Neuronal stem cell (in vitro differentiated cells): ENCODE measurements around the gene FER.

Experiments
- DNase-seq: peaks from one replicate; pipeline ENCODE4 v3.0.0-alpha.2; 2013; ENCODE audit warnings: low spot score
- H2AFZ ChIP-seq: one replicate; pipeline ENCODE4 v1.6.1; 2013; ENCODE audit warnings: mild to moderate bottlenecking, low read length, inconsistent platforms
- H2AK5ac ChIP-seq: 2 replicates; pipeline ENCODE4 v1.6.1; 2013; ENCODE audit warnings: low read depth, mild to moderate bottlenecking, inconsistent platforms, low read length, moderate library complexity, mixed read lengths
- H2BK120ac ChIP-seq: 2 replicates; pipeline ENCODE4 v1.6.1; 2013; ENCODE audit warnings: low read depth, mild to moderate bottlenecking, inconsistent platforms, low read length, moderate library complexity, mixed read lengths
- H2BK12ac ChIP-seq: one replicate; pipeline ENCODE4 v1.6.1; 2013; ENCODE audit warnings: low read length, inconsistent platforms
- H2BK15ac ChIP-seq: 2 replicates; pipeline ENCODE4 v1.6.1; 2013; ENCODE audit warnings: mild to moderate bottlenecking, low read length, inconsistent platforms, mixed read lengths
- H2BK5ac ChIP-seq: one replicate; pipeline ENCODE4 v1.6.1; 2013; ENCODE audit warnings: inconsistent platforms, mild to moderate bottlenecking, low read length, moderate library complexity
- H3K14ac ChIP-seq: one replicate; pipeline ENCODE4 v1.6.1; 2013; ENCODE audit warnings: low read length, inconsistent platforms
- H3K18ac ChIP-seq: 2 replicates; pipeline ENCODE4 v1.6.1; 2013; ENCODE audit warnings: low read length, inconsistent platforms
- H3K23ac ChIP-seq: 2 replicates; pipeline ENCODE4 v1.6.1; 2013; ENCODE audit warnings: low read depth, mild to moderate bottlenecking, mixed read lengths, low read length, inconsistent platforms; ENCODE audit not compliant: poor library complexity
- H3K27ac ChIP-seq: replicated peaks from 3 replicates; pipeline ENCODE4 v1.5.1; 2013; ENCODE audit warnings: low read length, inconsistent platforms
- H3K27me3 ChIP-seq, 3 experiments: 2 replicates each; pipeline ENCODE4 v1.6.1; 2013; ENCODE audit warnings: low read length in 3 of 3, mild to moderate bottlenecking in 2 of 3, inconsistent platforms in 1 of 3, low read depth in 1 of 3, mixed read lengths in 1 of 3, moderate library complexity in 1 of 3; ENCODE audit not compliant: control insufficient read depth in 3 of 3, insufficient read depth in 3 of 3
- H3K36me3 ChIP-seq, 2 donors: replicated peaks in 1 of 2; 2 replicates each; pipeline ENCODE4 v1.6.1; 2013; ENCODE audit warnings: low read length in 2 of 2; ENCODE audit not compliant: control insufficient read depth in 2 of 2, insufficient read depth in 2 of 2
- H3K4ac ChIP-seq: 2 replicates; pipeline ENCODE4 v1.6.1; 2013; ENCODE audit warnings: inconsistent platforms, mild to moderate bottlenecking, low read length, moderate library complexity
- H3K4me1 ChIP-seq, 2 donors: 1 replicate in 1 of 2; 2 replicates in 1 of 2; pipeline ENCODE4 v1.6.1; 2013; ENCODE audit warnings: low read length in 2 of 2, low read depth in 1 of 2; ENCODE audit not compliant: control insufficient read depth in 2 of 2, insufficient read depth in 1 of 2
- H3K4me2 ChIP-seq: one replicate; pipeline ENCODE4 v1.6.1; 2013; ENCODE audit warnings: mild to moderate bottlenecking, low read length, inconsistent platforms; ENCODE audit not compliant: insufficient read depth, poor library complexity, severe bottlenecking
- H3K4me3 ChIP-seq, 2 donors: 2 replicates each; pipeline ENCODE4 v1.5.1; 2013; ENCODE audit warnings: low read length in 2 of 2, mild to moderate bottlenecking in 2 of 2, inconsistent platforms in 1 of 2, moderate library complexity in 1 of 2
- H3K79me1 ChIP-seq: one replicate; pipeline ENCODE4 v1.6.1; 2013; ENCODE audit warnings: low read depth, mild to moderate bottlenecking, inconsistent platforms, low read length, moderate library complexity
- H3K9ac ChIP-seq: one replicate; pipeline ENCODE4 v1.6.1; 2013; ENCODE audit warnings: mild to moderate bottlenecking, low read depth, low read length, inconsistent platforms; ENCODE audit not compliant: poor library complexity
- H3K9me3 ChIP-seq, 2 donors: replicated peaks in 1 of 2; 2 replicates each; pipeline versions ENCODE3 to v1.6.1; 2013; ENCODE audit warnings: low read length in 2 of 2, mild to moderate bottlenecking in 2 of 2, inconsistent platforms in 1 of 2, low read depth in 1 of 2, mixed read lengths in 1 of 2, moderate library complexity in 1 of 2; ENCODE audit not compliant: control insufficient read depth in 2 of 2, insufficient read depth in 1 of 2
- H4K8ac ChIP-seq: one replicate; pipeline ENCODE4 v1.6.1; 2013; ENCODE audit warnings: low read depth, mild to moderate bottlenecking, inconsistent platforms, low read length, moderate library complexity
- H4K91ac ChIP-seq: one replicate; pipeline ENCODE4 v1.6.1; 2013; ENCODE audit warnings: low read length, low read depth, mild to moderate bottlenecking, inconsistent platforms; ENCODE audit not compliant: poor library complexity
- WGBS, 2 donors: extraction: QIAGEN DNeasy Blood & Tissue Kit; methylation state at CpG; one replicate each; pipeline ENCODE4 v1.1.7; 2013; ENCODE audit warnings: missing lambda C conversion rate in 2 of 2, mixed read lengths in 1 of 2; ENCODE audit not compliant: insufficient read length in 2 of 2, insufficient replicate concordance in 1 of 2; ENCODE audit errors: extremely low coverage in 2 of 2; 5-methylcytosine and 5-hydroxymethylcytosine counted together

FER gene

GRCh38 chr5:108728566-108729241 is 19.0 kb upstream of the FER start:
- Histone ChIP-seq H3K36me3 (no peaks in the 10 kb centered on the region), H3K4me1 (peaks cover 0 to 5% of the 10 kb centered on the region in 2 donors), H3K79me1 (no peaks in the 10 kb centered on the region), H3K9me3 (no peaks in the 10 kb centered on the region), H3K4me3 (peak overlapping the region; percentile 30 to 34), H2BK12ac (no peak overlapping the region), H2BK5ac (no peak overlapping the region), H2AK5ac (no peak overlapping the region), H3K4me2 (peak overlapping the region; percentile 48), H4K8ac (no peak overlapping the region), H2BK15ac (no peak overlapping the region), H3K18ac (no peak overlapping the region), H2BK120ac (no peak overlapping the region), H3K4ac (no peak overlapping the region), H4K91ac (no peak overlapping the region), H3K14ac (no peak overlapping the region), H3K27ac (peak overlapping the region; percentile 42), H3K27me3 (no peaks in the 10 kb centered on the region), H3K9ac (no peak overlapping the region), H2AFZ (peak overlapping the region; percentile 89), H3K23ac (no peak overlapping the region)
- WGBS, 2 donors: no CpG with 5 or more reads among the region's 14 CpGs
- DNase-seq: no peak

- H4K91ac ChIP-seq: no peak overlapping the region
- no peak overlapping the region for H2AFZ ChIP-seq
- no peak overlapping the region for H3K14ac ChIP-seq
- H3K18ac ChIP-seq: no peak overlapping the region
- no peak overlapping the region for H2BK12ac ChIP-seq
- no peak overlapping the region for H3K23ac ChIP-seq
- DNase-seq: no peak
- no peak overlapping the region for H3K27ac ChIP-seq
- H3K36me3 ChIP-seq: no peaks in the 10 kb centered on the region
- H4K8ac ChIP-seq: no peak overlapping the region
- no peak overlapping the region for H2AK5ac ChIP-seq
- H2BK15ac ChIP-seq: no peak overlapping the region
- no CpG with 5 or more reads among the region's 8 CpGs for WGBS, 2 donors
- H2BK120ac ChIP-seq: no peak overlapping the region
- no peak overlapping the region for H3K4me2 ChIP-seq
- no peak overlapping the region for H2BK5ac ChIP-seq
- H3K4ac ChIP-seq: no peak overlapping the region
- H3K27me3 ChIP-seq: no peaks in the 10 kb centered on the region
- peaks cover 0 to 5% of the 10 kb centered on the region in 2 donors for H3K4me1 ChIP-seq
- H3K9me3 ChIP-seq: no peaks in the 10 kb centered on the region
- no peak overlapping the region for H3K4me3 ChIP-seq
- H3K9ac ChIP-seq: no peak overlapping the region
- no peaks in the 10 kb centered on the region for H3K79me1 ChIP-seq
Measured at GRCh38 chr5:108729242-108729615, 18.5 kb upstream of the FER start.

GRCh38 chr5:108730617-108731340 is 16.9 kb upstream of the FER start:
- no peak overlapping the region for H3K4me2 ChIP-seq
- no CpG with 5 or more reads among the region's 1 CpG for WGBS, 2 donors

GRCh38 chr5:108735790-108736189 is 11.9 kb upstream of the FER start:
- no CpG with 5 or more reads among the region's 5 CpGs for WGBS, 2 donors
- H3K36me3 ChIP-seq: no peaks in the 10 kb centered on the region

More at GRCh38 chr5:108730617-108731340, 16.9 kb upstream of the FER start:
- Histone ChIP-seq H3K4ac (no peak overlapping the region), H3K27ac (no peak overlapping the region), H3K79me1 (no peaks in the 10 kb centered on the region), H3K4me1 (peaks cover 0 to 5% of the 10 kb centered on the region in 2 donors), H3K36me3 (no peaks in the 10 kb centered on the region), H3K27me3 (no peaks in the 10 kb centered on the region), H2AK5ac (no peak overlapping the region), H3K4me3 (no peak overlapping the region), H4K91ac (no peak overlapping the region), H2AFZ (no peak overlapping the region), H3K14ac (no peak overlapping the region), H2BK12ac (no peak overlapping the region), H2BK120ac (no peak overlapping the region), H3K9ac (no peak overlapping the region), H2BK5ac (no peak overlapping the region), H3K23ac (no peak overlapping the region), H4K8ac (no peak overlapping the region), H3K18ac (no peak overlapping the region), H3K9me3 (no peaks in the 10 kb centered on the region), H2BK15ac (no peak overlapping the region)
- DNase-seq: no peak

More at GRCh38 chr5:108735790-108736189, 11.9 kb upstream of the FER start:
- Histone ChIP-seq H3K9me3 (no peaks in the 10 kb centered on the region), H3K23ac (no peak overlapping the region), H2AFZ (peak overlapping the region; percentile 2), H4K8ac (no peak overlapping the region), H3K18ac (no peak overlapping the region), H3K79me1 (no peaks in the 10 kb centered on the region), H2BK12ac (no peak overlapping the region), H2AK5ac (no peak overlapping the region), H3K4ac (no peak overlapping the region), H2BK120ac (no peak overlapping the region), H3K4me3 (no peak overlapping the region), H3K9ac (no peak overlapping the region), H3K4me1 (no peaks in the 10 kb centered on the region), H2BK5ac (no peak overlapping the region), H4K91ac (no peak overlapping the region), H3K4me2 (no peak overlapping the region), H3K14ac (no peak overlapping the region), H2BK15ac (no peak overlapping the region), H3K27me3 (no peaks in the 10 kb centered on the region), H3K27ac (no peak overlapping the region)
- no peak for DNase-seq
